ENCODE data around the gene TMEM170B.
"Not testable (repeated sequence)": the region's sequence is repeated elsewhere in the genome, so short reads cannot be mapped to it uniquely, and the experiment has no call there.

The TMEM170B gene

DNA sequence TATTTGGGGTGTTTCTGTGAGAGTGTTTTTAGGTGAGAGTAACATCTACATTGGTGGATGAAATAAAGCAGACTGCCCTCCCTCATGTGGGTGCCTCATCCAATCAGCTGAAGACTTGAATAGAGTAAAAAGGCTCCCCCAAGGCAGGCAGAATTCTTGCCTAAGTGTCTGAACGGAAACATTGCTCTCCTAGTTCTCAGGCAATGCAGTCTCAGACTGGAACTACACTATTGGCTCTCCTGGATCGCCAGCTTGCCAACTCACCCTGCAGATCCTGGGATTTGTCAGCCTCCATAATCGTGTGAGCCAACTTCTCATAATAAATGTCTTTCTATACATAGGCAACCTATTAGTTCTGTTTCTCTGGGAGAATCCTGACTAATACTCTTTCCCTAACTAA lies 5.5 kb upstream of the TMEM170B start:
- no peak for DNase-seq

DNA sequence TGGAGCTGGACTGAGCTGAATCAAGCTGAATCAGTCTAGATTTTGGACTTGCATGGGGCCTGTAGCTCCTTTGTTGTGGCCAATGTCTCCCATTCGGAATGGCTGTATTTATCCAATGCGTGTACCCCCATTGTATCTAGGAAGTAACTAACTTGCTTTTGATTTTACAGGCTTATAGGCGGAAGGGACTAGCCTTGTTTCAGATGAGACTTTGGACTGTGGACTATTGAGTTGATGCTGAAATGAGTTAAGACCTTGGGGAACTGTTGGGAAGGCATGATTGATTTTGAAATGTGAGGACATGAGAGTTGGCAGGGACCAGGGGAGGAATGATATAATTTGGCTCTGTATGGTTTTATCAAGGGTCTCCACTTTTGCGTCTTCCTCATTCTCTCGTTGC lies 3.0 kb upstream of the TMEM170B start:
- no peak for DNase-seq

DNA sequence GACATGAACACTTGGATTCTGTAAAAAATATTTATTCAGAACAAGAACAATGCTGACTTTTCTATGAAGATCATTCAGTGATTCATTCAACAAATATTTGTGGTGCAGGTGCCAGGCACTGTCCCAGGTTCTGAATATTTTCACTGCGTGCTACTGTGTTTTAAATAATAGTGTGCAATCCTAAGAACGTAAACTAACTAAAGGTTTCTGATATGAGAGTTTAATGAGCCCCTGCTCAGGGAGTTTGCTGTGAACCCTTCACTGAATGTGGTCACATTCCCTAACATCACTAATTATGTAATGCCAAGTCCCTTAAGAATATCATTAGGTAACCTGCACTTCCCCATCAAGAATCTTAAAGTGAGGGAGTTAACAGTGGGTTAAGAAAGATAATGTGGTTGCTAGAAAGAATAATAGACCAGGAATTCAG lies 1.7 kb upstream of the TMEM170B start:
- DNase-seq, result no peak

DNA sequence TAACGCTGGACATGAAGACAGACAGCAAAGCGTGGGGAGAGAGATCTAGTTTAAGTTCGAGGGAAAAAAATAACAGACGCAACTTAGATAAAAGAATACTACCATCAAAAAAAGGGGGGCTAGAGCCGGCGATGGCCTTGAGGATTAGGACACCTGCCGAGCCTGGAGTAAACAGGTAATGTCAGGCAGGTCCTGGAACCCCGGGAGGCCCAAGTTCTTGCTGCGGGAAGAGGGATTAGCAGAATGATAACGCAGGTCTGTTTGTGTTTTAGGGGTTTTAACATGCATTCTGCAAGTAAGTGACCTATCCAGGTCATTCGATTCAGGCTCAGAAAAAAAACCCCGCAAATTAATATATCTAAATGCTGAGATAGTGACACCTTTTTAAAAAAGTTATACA lies 754 bp upstream of the TMEM170B start:
- DNase-seq, result no peak

DNA sequence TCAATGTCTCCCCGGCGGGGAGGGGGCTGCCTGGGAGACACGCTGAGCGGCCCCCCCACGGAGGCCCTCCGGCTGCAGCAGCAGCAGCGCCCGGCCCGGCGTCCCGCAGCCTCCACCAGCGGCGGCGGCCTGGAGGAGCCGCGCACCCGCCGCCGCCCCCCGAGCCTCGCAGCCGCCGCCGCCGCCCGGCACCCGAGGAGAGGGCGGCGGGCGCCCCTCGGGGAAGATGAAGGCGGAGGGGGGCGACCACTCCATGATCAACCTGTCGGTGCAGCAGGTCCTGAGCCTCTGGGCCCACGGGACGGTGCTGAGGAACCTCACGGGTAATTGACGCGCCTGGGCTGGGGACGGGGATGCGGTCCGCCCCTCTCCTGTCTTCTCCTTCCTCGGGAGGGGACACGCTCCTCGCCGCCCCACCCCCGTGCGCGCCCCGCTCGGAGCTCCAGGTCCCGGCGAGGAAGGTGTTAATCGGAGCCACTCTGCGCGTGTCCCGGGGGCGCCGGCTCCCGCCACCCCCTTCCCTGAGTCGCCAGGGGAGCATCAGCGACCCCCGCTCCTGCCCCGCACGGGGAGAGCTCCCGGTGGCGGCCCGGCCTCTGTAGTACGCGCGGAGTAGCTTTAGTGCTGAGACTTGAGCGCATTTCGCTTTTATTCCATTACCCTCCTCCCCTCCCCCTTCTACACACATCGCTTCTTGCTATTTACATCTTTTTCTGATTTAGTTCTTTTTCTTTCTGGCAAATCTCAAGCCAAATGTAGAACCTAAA lies 686 bp downstream of the TMEM170B start:
- DNase-seq, result peak in 1 of 2 experiments; percentile 4

DNA sequence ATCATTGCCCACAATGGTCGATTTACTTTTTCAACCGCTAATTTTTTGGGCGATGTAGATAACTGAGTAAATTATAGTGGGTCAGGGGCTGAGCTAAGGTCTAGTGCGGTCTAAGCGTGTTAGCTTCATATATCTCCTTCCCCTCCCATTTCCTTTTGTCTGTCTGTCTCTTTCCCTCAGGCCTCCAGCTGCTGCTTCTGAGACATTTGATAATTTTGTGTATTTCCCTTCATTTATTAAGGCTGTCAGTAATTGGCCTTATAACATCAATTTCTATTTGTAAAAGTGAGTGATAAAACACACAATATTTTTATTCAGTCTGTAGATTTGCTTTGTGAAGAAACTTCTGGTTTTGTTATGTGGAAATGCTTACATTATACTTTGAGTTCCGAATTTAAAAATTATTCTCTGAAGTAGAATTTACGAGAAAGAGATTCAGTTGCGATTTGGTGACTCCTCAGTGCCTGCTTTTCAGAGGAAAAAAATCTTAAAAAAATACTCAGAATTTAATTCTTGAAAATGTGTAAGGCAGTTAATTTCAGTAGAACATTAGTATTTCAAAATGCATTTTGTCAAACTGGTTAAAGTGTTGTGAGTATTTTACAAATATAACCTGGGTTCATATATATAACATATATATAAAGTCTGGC lies 1.4 kb downstream of the TMEM170B start:
- no peak for DNase-seq

DNA sequence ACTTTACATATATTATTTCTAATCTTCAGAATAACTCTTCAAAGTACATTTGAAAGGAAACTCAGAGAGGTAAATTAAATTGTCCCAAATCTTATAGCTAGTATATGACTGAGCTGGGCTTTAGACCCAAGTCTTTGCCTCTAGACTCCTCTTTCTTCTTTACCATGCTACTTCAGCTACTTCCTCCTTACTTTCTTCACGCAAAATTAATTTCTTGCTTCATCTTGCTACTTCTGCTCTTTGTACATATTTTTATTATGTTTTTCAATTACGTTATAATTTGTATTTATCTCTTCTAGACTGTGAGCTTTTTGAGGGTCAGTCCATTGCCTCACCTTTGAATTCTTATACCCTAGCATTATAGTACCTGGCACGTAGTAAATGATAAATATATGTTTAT lies 5.3 kb downstream of the TMEM170B start:
- DNase-seq, result no peak

DNA sequence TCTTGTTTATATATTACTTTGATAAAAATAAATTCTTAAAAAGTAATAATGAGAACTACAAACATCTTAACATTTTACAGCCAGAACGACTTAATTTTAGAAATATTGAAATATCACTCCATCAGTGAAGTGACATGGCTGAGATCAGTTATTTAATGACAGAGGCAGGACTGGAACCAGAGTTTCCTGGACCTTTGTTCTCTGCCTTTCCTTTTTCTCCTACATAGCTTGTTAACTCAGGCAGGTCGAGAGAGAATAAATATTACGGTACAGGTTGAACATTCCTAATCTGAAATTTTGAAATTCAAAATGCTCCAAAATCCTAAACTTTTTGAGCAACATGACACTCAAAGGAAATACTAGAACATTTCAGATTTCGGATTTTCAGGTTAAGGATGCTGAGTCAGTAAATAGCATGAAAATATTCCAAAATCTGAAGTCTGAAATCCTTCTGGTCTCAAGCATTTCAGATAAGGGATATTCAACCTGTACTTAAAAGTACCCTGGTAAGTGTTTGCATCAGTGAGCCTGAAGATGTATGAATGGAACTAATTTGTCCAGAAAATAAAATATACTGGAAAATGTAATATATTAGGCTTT lies 6.5 kb downstream of the TMEM170B start:
- DNase-seq, result no peak

DNA sequence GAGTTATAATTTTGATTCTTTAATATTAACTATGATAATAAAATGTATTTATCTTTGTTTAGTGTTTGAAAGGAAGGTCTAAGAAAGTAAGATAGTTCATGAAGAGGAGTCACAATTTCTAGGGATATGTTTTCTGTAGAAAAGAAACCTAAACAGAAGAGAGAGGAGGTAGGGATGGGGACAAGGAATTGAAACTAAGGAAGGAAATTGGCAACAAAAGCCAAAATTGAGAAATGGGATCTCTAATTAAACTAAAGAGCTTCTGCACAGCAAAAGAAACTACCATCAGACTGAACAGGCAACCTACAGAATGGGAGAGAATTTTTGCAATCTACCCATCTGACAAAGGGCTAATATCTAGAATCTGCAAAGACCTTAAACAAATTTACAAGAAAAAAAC lies 10.3 kb downstream of the TMEM170B start:
- DNase-seq, result not testable (repeated sequence)

DNA sequence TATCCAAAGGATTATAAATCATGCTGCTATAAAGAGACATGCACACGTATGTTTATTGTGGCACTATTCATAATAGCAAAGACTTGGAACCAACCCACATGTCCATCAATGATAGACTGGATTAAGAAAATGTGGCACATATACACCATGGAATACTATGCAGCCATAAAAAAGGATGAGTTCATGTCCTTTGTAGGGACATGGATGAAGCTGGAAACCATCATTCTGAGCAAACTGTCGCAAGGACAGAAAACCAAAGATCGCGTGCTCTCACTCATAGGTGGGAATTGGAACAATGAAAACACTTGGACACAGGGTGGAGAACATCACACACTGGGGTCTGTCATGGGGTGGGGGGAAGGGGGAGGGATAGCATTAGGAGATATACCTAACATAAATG lies 11.0 kb downstream of the TMEM170B start:
- not testable (repeated sequence) for DNase-seq

DNA sequence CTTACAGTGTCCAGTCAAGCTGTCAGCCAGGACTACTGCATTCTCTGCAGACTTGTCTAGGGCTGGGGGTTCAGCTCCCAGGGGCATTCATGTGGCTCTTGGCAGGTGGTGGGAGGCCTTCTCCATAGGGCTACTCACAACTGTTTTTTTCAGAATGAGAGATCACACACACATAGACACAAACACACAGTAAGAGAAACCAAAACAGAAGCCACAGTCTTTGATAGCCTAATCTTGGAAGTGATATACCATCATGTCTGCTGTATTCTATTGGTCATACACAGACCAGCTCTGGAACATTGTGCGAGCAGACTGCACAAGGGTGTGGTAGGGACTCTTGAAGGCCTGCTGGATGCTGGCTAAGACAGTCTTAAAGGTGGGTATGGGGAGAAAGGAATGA lies 13.5 kb downstream of the TMEM170B start:
- DNase-seq, result no peak

DNA sequence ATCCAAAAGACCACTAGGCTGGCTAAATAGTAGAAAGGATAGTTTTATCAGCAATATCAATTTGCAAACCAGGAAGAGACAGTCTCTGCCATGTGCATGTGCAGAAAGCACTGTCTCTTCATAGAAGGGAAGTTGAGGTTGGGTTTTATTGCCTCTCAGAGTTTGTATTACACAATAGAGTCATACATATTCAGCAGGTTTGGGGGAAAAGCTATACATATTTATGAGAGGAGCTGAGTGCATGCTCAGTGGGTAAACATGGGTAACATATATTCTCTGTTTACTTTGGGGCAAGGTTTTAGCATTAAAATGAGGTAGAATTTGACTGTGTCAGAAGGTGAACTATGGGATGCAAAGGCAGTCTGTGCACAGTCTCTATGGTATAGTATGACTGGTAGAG lies 14.9 kb downstream of the TMEM170B start:
- DNase-seq, result no peak

DNA sequence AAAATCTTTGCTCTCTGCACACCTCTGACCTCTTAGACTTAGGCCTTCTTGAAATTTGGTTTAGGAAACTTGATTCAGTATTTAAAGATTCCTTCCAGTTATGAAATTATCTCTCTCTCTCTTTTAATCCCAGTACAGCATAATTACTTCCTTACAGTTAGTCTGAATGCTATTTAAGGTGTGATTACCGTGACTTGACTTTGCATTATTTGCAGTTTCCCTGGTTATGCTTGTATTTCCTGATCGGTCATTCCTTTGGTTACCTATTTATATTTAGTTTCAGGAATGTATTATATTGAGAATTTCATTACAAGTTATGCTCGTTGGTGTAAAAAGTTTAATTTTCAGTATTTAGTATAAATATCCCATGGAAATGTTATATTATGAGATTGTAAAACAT lies 16.3 kb downstream of the TMEM170B start:
- no peak for DNase-seq

DNA sequence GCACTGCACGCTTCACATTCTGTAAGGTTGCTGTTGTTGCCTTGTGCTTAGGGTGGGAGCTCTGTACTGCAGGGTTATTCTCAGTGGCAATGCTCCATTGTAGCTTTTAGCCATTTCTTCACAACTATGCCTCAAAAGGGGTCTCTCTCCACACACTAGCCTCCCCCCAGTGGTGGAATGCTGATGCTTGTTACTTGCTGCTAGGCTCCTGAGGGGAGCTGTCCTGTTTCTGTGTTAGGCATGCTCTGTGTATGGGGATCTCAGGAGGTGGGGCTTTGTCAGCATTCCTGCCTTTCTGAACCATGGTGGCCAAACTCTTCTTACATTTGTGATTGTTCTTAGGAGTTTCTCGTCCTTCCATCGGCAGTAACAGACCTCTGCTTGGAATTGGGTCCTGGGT lies 18.8 kb downstream of the TMEM170B start:
- DNase-seq, result no peak

DNA sequence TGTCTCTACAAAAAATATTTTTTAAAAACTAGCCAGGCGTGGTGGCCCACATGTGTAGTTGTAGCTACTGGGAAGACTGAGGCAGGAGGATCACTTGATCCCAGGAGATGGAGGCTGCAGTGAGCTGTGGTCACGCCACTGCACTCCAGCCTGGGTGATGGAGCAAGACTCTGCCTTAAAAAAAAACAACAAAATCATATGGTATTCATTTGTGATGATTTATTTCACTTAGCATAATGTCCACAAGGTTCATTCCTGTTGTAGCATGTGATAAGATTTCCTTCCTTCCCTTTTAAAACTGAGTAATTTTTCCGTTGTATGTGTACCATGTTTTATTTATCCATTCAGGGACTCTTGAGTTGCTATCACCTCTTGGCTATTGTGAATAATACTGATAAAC lies 26.2 kb downstream of the TMEM170B start:
- DNase-seq, result no peak

DNA sequence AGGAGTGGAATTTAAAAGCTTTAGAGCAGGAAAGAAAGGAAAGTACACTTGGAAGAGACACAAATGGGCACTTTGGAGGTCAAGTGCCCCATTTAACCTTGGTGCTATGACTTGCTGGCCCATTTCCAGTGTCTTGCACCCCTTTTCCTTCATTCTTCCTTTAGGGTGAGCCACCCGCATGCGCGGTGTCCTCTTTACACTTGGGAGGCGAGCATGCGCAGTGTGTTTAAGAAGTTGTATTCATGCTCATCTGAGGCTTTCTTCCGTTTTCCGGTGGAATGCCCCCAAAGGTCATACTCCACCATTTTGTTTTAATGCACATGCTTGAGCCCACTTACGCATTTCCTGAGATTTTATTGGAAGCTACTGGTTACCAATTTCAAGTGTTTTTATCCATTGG lies 29.1 kb downstream of the TMEM170B start:
- no peak for DNase-seq

DNA sequence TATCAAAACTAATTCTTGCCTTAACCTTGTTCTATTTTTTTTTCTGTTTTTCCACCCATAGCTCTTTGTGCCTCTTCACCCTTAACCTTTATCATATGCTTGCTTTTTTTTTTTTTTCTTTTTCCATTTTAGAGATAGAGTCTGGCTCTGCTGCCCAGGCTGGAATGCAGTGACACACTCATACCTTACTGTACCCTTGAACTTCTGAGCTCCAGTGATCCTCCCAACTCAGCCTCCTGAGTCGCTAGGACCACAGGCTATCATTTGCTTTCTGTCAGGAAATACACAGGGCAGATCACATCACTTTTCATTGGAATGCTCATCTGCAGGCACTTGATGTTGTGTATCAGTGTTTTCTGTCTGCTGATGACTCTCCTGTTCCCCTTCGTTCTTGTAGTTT lies 33.5 kb downstream of the TMEM170B start:
- no peak for DNase-seq

DNA sequence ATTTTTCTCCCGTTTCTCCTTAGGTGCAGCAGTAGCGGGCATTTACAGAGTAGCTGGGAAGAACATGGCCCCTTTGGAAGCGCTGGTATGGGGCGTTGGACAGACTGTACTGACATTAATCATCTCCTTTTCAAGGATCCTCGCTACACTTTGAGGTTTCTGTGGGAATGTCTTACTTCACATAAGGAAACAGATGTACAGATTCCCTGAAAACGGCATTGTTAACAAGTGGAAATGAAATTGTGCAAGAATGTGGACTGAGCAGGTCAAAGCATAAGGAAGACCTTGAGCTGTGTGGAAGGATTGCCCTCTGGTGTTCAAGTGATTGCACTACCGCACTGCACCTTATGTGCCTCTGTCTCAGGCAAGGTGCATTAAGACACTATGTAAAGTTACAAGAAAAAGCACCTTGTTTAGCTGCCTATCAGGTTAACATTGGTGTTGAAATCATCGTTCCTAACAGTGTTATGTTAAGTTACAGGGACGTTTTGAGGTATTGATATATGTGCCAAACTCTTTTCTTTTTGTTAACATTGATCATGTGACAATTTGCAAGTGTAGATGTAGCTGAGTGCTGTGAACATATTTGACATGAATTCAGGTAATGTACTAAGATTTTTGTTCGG lies 38.0 kb downstream of the TMEM170B start:
- peak in 1 of 2 experiments; percentile 26 for DNase-seq

DNA sequence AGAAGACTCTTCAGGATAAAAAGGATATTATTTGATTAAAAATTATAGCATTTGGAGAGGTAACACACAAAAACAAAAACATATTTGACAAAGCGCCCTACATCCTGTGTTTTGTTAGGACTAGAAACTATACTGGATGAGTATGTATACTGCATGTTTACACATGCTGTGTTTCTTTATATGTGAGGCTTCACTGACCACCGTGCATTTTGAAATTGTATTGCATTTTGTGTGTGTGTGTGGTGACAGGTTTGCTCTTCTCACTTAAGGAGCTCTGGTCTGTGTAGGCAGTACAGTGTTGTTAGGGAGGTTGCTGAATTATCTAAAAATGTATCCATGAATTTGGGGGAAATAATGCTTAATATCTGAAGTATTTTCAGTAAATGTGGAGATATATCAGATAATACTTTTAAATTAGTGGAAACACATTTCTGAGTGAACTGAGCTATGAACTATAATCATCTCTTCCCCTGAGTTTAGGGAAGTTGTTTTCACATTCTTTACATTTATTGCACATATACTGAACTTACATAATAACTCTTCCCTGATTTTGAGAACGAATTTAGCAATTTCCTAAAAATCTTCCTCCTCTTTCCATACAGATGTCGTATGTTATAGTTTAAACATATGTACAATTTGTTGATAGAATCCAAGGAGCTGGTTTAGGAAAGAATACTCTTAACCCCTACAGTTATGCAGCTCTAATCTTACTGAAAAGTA lies 43.3 kb downstream of the TMEM170B start:
- DNase-seq, result no peak

DNA sequence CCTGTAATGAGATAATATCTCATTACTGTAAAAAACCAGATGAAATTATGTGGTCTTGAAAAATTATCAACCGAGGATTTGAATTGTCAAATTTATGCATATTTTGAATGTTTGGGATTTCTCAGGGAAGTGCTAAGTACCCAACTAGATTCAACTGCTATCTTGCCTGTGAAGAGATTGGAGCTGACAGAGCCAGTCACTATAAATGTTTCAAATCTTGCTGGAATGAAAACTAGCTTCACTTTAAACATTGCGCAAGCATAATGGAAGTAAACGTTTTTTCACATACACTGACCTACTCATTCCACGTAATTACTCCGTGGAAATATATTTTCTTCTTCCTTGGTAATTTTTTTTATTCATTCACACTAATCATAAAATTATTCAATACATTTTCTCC lies 46.7 kb downstream of the TMEM170B start:
- DNase-seq, result no peak

DNA sequence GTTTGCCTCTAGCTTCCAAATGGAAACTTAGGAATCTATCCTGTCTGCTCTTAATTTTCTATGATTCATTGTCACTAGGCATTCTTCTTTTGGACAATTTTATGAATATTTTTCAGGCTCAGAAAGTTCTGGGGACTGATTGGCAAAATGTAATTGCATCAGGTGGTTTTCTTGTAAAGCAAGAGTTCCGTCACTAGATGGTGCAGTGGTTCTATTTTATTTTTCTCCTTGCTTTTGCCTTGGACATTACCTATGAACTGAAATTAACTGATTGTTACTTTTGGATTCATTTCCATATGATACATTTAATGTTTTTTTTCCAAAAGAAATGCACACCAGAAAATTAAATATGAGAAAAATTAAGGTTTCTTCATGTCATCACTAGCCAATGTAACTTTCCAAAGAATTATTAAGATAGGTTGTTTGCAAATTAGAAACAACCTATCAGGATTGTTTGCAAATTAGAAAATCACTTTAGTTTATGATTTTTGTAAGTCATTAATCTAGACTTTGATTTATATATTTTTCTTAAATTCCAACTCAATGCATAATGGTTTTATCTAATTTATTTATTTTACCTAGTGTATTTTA lies 48.0 kb downstream of the TMEM170B start:
- peak in 1 of 2 experiments; percentile 28 for DNase-seq

DNA sequence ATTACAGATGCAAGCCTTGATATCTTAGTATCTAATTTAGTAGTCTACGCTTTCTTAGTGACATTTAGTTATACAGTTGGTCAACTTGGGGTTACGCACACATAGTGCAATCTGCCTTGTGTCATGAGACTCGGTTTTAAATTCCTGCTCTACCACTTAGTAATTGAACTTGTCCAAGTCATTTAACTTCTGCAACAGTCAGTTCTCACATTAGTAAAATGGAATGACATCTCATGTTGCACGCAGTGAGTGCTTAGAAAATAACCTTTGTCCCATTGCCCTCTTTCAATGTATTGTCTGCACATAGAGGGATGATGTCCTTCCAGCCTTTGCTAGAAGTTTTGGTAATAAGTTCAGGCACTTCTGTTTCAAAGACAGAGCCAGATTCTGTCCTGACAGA lies 48.6 kb downstream of the TMEM170B start:
- no peak for DNase-seq

DNA sequence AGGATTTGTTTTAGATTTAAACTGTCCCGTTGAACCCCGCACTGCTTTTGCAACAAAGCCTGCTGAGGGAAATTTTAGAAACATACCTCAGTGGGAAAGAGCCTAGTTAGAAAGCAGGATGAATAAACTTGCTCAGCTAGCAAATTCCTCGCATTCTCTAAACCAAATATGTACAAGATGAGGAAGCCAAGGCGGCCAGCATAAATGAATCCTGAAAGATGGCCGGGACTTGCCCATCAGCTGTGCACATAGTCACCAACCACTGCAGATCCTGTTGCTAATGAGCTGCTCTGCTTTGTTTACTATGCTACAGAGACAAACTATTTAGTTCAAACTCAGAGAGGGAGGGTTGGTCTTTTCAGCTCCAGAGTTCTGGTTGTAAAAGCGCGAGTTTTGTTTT lies 49.0 kb downstream of the TMEM170B start:
- no peak for DNase-seq
